Measurements from ENCODE around the gene ITGAE.
"Not testable (repeated sequence)": the region's sequence is repeated elsewhere in the genome, so short reads cannot be mapped to it uniquely, and the experiment has no call there.

The ITGAE gene

GRCh38 chr17:3794152-3794551 lies 6.8 kb downstream of the ITGAE start:
- DNase-seq = not testable (repeated sequence)

- DNase-seq = not testable (repeated sequence)
Observed at GRCh38 chr17:3793258-3793657, 7.7 kb downstream of the ITGAE start.

GRCh38 chr17:3792481-3792880 lies 8.5 kb downstream of the ITGAE start:
- DNase-seq = no peak

- DNase-seq = peak; percentile 14
Observed at GRCh38 chr17:3788200-3788599, 12.8 kb downstream of the ITGAE start.

- not testable (repeated sequence) for DNase-seq
Observed at GRCh38 chr17:3785323-3785722, 15.7 kb downstream of the ITGAE start.

GRCh38 chr17:3782751-3783150 lies 18.2 kb downstream of the ITGAE start:
- DNase-seq = no peak

- DNase-seq = no peak
Observed at GRCh38 chr17:3780986-3781385, 20.0 kb downstream of the ITGAE start.

GRCh38 chr17:3777366-3778120 lies 23.4 kb downstream of the ITGAE start:
- DNase-seq = no peak

- DNase-seq = no peak
Observed at GRCh38 chr17:3773966-3774365, 27.0 kb downstream of the ITGAE start.

- DNase-seq = no peak
Observed at GRCh38 chr17:3773511-3773910, 27.5 kb downstream of the ITGAE start.

GRCh38 chr17:3772764-3773163 lies 28.2 kb downstream of the ITGAE start:
- DNase-seq = no peak

- no peak for DNase-seq
Observed at GRCh38 chr17:3771140-3771539, 29.8 kb downstream of the ITGAE start.

GRCh38 chr17:3770466-3770865 lies 30.5 kb downstream of the ITGAE start:
- no peak for DNase-seq

GRCh38 chr17:3768769-3769168 lies 32.2 kb downstream of the ITGAE start:
- no peak for DNase-seq

GRCh38 chr17:3768341-3768740 lies 32.6 kb downstream of the ITGAE start:
- no peak for DNase-seq

- no peak for DNase-seq
Observed at GRCh38 chr17:3766779-3767178, 34.2 kb downstream of the ITGAE start.

GRCh38 chr17:3765981-3766380 lies 35.0 kb downstream of the ITGAE start:
- DNase-seq = no peak

GRCh38 chr17:3763777-3764170 lies 37.2 kb downstream of the ITGAE start:
- no peak for DNase-seq

GRCh38 chr17:3762922-3763776 lies 37.8 kb downstream of the ITGAE start:
- no peak for DNase-seq

GRCh38 chr17:3761918-3762380 lies 39.0 kb downstream of the ITGAE start:
- DNase-seq = no peak

- DNase-seq = no peak
Observed at GRCh38 chr17:3761036-3761917, 39.7 kb downstream of the ITGAE start.

- DNase-seq = no peak
Observed at GRCh38 chr17:3759597-3760216, 41.3 kb downstream of the ITGAE start.
